ENCODE results near the gene ABCC11. TPM values are rescaled to one million over a fixed set of nuclear protein-coding genes. Genes with fewer than 3 reads are reported as not detected.

ABCC11 gene
- polyA plus RNA-seq, 6 donors from 2014 or later, result 0.16 TPM; not detected in 5

- no peak for ATAC-seq (ENCODE audit: low read depth in 2 of 2)
These were observed 108.8 kb downstream of the ABCC11 start for GRCh38 chr16:48138543-48138942.

GRCh38 chr16:48137822-48138221 is 109.5 kb downstream of the ABCC11 start:
- no peaks in the 10 kb centered on the region for H3K36me3 Mint-ChIP-seq
- no peak overlapping the region for H3K4me3 Mint-ChIP-seq
- peaks cover 0 to 19% (median 14%) of the 10 kb centered on the region in 3 donors for H3K27me3 Mint-ChIP-seq
- no peak for DNase-seq
- no peak overlapping the region for H3K27ac Mint-ChIP-seq
- H3K9me3 Mint-ChIP-seq, result peaks cover 0 to 1% (median 0%) of the 10 kb centered on the region in 7 donors
- no peak for ATAC-seq (ENCODE audit: low read depth in 2 of 2)
- no peaks in the 10 kb centered on the region for H3K4me1 Mint-ChIP-seq

More at GRCh38 chr16:48138543-48138942, 108.8 kb downstream of the ABCC11 start:
- Mint-ChIP-seq H3K27ac (no peak overlapping the region), H3K36me3 (no peaks in the 10 kb centered on the region), H3K4me1 (no peaks in the 10 kb centered on the region), H3K4me3 (no peak overlapping the region), H3K9me3 (peaks cover 0 to 1% (median 0%) of the 10 kb centered on the region in 7 donors), H3K27me3 (peaks cover 0 to 19% (median 14%) of the 10 kb centered on the region in 3 donors)
- no peak for DNase-seq

GRCh38 chr16:48136547-48137360 is 110.6 kb downstream of the ABCC11 start:
- Mint-ChIP-seq H3K27ac (no peak overlapping the region), H3K9me3 (peaks cover 0 to under 1% (median 0%) of the 10 kb centered on the region in 7 donors), H3K4me3 (no peak overlapping the region), H3K27me3 (peaks cover 3 to 10% (median 6%) of the 10 kb centered on the region in 3 donors), H3K4me1 (no peaks in the 10 kb centered on the region), H3K36me3 (no peaks in the 10 kb centered on the region)
- no peak for DNase-seq
- no peak for ATAC-seq (ENCODE audit: low read depth in 2 of 2)

- Mint-ChIP-seq H3K27ac (no peak overlapping the region), H3K4me3 (no peak overlapping the region), H3K9me3 (no peaks in the 10 kb centered on the region), H3K4me1 (no peaks in the 10 kb centered on the region), H3K36me3 (no peaks in the 10 kb centered on the region), H3K27me3 (peaks cover 5 to 12% (median 11%) of the 10 kb centered on the region in 3 donors)
- no peak for ATAC-seq (ENCODE audit: low read depth in 2 of 2)
- DNase-seq, result no peak
These were observed 113.7 kb downstream of the ABCC11 start for GRCh38 chr16:48133455-48134211.

- H3K4me1 Mint-ChIP-seq, result no peaks in the 10 kb centered on the region
- H3K27me3 Mint-ChIP-seq, result peaks cover 5 to 12% (median 11%) of the 10 kb centered on the region in 3 donors
- H3K27ac Mint-ChIP-seq, result no peak overlapping the region
- DNase-seq (no peak), ATAC-seq (ENCODE audit: low read depth in 2 of 2) (no peak)
- no peak overlapping the region for H3K4me3 Mint-ChIP-seq
- no peaks in the 10 kb centered on the region for H3K9me3 Mint-ChIP-seq
- H3K36me3 Mint-ChIP-seq, result no peaks in the 10 kb centered on the region
These were observed 114.6 kb downstream of the ABCC11 start for GRCh38 chr16:48132696-48133095.

GRCh38 chr16:48131201-48131935 is 116.0 kb downstream of the ABCC11 start:
- no peak for DNase-seq
- H3K4me3 Mint-ChIP-seq, result no peak overlapping the region
- ATAC-seq (ENCODE audit: low read depth in 2 of 2), result no peak
- H3K27ac Mint-ChIP-seq, result no peak overlapping the region
- peaks cover 5 to 12% (median 11%) of the 10 kb centered on the region in 3 donors for H3K27me3 Mint-ChIP-seq
- no peaks in the 10 kb centered on the region for H3K9me3 Mint-ChIP-seq
- H3K36me3 Mint-ChIP-seq, result no peaks in the 10 kb centered on the region
- H3K4me1 Mint-ChIP-seq, result no peaks in the 10 kb centered on the region

GRCh38 chr16:48129926-48130325 is 117.4 kb downstream of the ABCC11 start:
- DNase-seq (no peak), ATAC-seq (ENCODE audit: low read depth in 2 of 2) (no peak)
- H3K9me3 Mint-ChIP-seq, result no peaks in the 10 kb centered on the region
- H3K27ac Mint-ChIP-seq, result no peak overlapping the region
- H3K36me3 Mint-ChIP-seq, result no peaks in the 10 kb centered on the region
- H3K4me3 Mint-ChIP-seq, result no peak overlapping the region
- no peaks in the 10 kb centered on the region for H3K4me1 Mint-ChIP-seq
- H3K27me3 Mint-ChIP-seq, result peaks cover 8 to 14% (median 12%) of the 10 kb centered on the region in 3 donors

- no peak overlapping the region for H3K27ac Mint-ChIP-seq
- DNase-seq, result no peak
- no peaks in the 10 kb centered on the region for H3K36me3 Mint-ChIP-seq
- no peak for ATAC-seq (ENCODE audit: low read depth in 2 of 2)
- H3K4me3 Mint-ChIP-seq, result no peak overlapping the region
- H3K9me3 Mint-ChIP-seq, result no peaks in the 10 kb centered on the region
- H3K4me1 Mint-ChIP-seq, result no peaks in the 10 kb centered on the region
- peaks cover 12 to 20% (median 12%) of the 10 kb centered on the region in 3 donors for H3K27me3 Mint-ChIP-seq
These were observed 118.6 kb downstream of the ABCC11 start for GRCh38 chr16:48128769-48129168.

GRCh38 chr16:48126801-48127644 is 120.3 kb downstream of the ABCC11 start:
- H3K36me3 Mint-ChIP-seq, result no peaks in the 10 kb centered on the region
- peaks cover 12 to 20% (median 13%) of the 10 kb centered on the region in 3 donors for H3K27me3 Mint-ChIP-seq
- H3K4me3 Mint-ChIP-seq, result no peak overlapping the region
- ATAC-seq (ENCODE audit: low read depth in 2 of 2) (no peak), DNase-seq (no peak)
- no peaks in the 10 kb centered on the region for H3K9me3 Mint-ChIP-seq
- no peaks in the 10 kb centered on the region for H3K4me1 Mint-ChIP-seq
- peak overlapping the region in 1 of 6 donors; percentile 17 for H3K27ac Mint-ChIP-seq

GRCh38 chr16:48125888-48126287 is 121.5 kb downstream of the ABCC11 start:
- Mint-ChIP-seq H3K4me1 (no peaks in the 10 kb centered on the region), H3K4me3 (no peak overlapping the region), H3K9me3 (no peaks in the 10 kb centered on the region), H3K27ac (no peak overlapping the region), H3K27me3 (peaks cover 12 to 13% (median 12%) of the 10 kb centered on the region in 3 donors), H3K36me3 (no peaks in the 10 kb centered on the region)
- ATAC-seq (ENCODE audit: low read depth in 2 of 2), result no peak
- DNase-seq, result no peak

GRCh38 chr16:48124266-48124665 is 123.1 kb downstream of the ABCC11 start:
- no peak overlapping the region for H3K27ac Mint-ChIP-seq
- H3K4me1 Mint-ChIP-seq, result no peaks in the 10 kb centered on the region
- DNase-seq (no peak), ATAC-seq (ENCODE audit: low read depth in 2 of 2) (no peak)
- no peak overlapping the region for H3K4me3 Mint-ChIP-seq
- peaks cover 8 to 12% (median 9%) of the 10 kb centered on the region in 3 donors for H3K27me3 Mint-ChIP-seq
- H3K9me3 Mint-ChIP-seq, result no peaks in the 10 kb centered on the region
- H3K36me3 Mint-ChIP-seq, result no peaks in the 10 kb centered on the region

- Mint-ChIP-seq H3K9me3 (no peaks in the 10 kb centered on the region), H3K27ac (no peak overlapping the region), H3K4me1 (no peaks in the 10 kb centered on the region), H3K4me3 (no peak overlapping the region), H3K27me3 (peaks cover 8 to 12% (median 9%) of the 10 kb centered on the region in 3 donors), H3K36me3 (no peaks in the 10 kb centered on the region)
- ATAC-seq (ENCODE audit: low read depth in 2 of 2), result no peak
- no peak for DNase-seq
These were observed 124.1 kb downstream of the ABCC11 start for GRCh38 chr16:48123104-48123788.
